Measurements from ENCODE around the gene RAI1.

The RAI1 gene

GRCh38 chr17:17783825-17784656, 102.8 kb downstream of the RAI1 start:
- DNase-seq (ENCODE audit: low read depth, low spot score): no peak

GRCh38 chr17:17784657-17785267, 103.5 kb downstream of the RAI1 start:
- DNase-seq (ENCODE audit: low read depth, low spot score): no peak

- no peak for DNase-seq (ENCODE audit: low read depth, low spot score)
Measured at GRCh38 chr17:17785407-17785806, 104.1 kb downstream of the RAI1 start.

- no peak for DNase-seq (ENCODE audit: low read depth, low spot score)
Measured at GRCh38 chr17:17786998-17787397, 105.7 kb downstream of the RAI1 start.

- DNase-seq (ENCODE audit: low read depth, low spot score): no peak
Measured at GRCh38 chr17:17787568-17787967, 106.3 kb downstream of the RAI1 start.

- DNase-seq (ENCODE audit: low read depth, low spot score): no peak
Measured at GRCh38 chr17:17788967-17789366, 107.7 kb downstream of the RAI1 start.

GRCh38 chr17:17789410-17789809, 108.2 kb downstream of the RAI1 start:
- DNase-seq (ENCODE audit: low read depth, low spot score): no peak

- no peak for DNase-seq (ENCODE audit: low read depth, low spot score)
Measured at GRCh38 chr17:17789828-17790636, 108.8 kb downstream of the RAI1 start.

GRCh38 chr17:17790637-17791464, 109.6 kb downstream of the RAI1 start:
- DNase-seq (ENCODE audit: low read depth, low spot score): no peak

- no peak for DNase-seq (ENCODE audit: low read depth, low spot score)
Measured at GRCh38 chr17:17792037-17792550, 110.8 kb downstream of the RAI1 start.

GRCh38 chr17:17792551-17793377, 111.5 kb downstream of the RAI1 start:
- no peak for DNase-seq (ENCODE audit: low read depth, low spot score)

GRCh38 chr17:17793378-17794214, 112.3 kb downstream of the RAI1 start:
- DNase-seq (ENCODE audit: low read depth, low spot score): no peak

- no peak for DNase-seq (ENCODE audit: low read depth, low spot score)
Measured at GRCh38 chr17:17794382-17794781, 113.1 kb downstream of the RAI1 start.

- no peak for DNase-seq (ENCODE audit: low read depth, low spot score)
Measured at GRCh38 chr17:17795296-17795695, 114.0 kb downstream of the RAI1 start.

- DNase-seq (ENCODE audit: low read depth, low spot score): no peak
Measured at GRCh38 chr17:17795946-17796786, 114.9 kb downstream of the RAI1 start.

- DNase-seq (ENCODE audit: low read depth, low spot score): no peak
Measured at GRCh38 chr17:17796787-17797061, 115.5 kb downstream of the RAI1 start.

- no peak for DNase-seq (ENCODE audit: low read depth, low spot score)
Measured at GRCh38 chr17:17797119-17797809, 116.0 kb downstream of the RAI1 start.

- DNase-seq (ENCODE audit: low read depth, low spot score): no peak
Measured at GRCh38 chr17:17798010-17798556, 116.8 kb downstream of the RAI1 start.

Measured in activated naive CD8-positive, alpha-beta T cell treated with anti-CD3 and anti-CD28 coated beads, Interleukin-2, amount 50 U/mL, for 16 hours (primary cell).